HG03558 (cell line): ENCODE results near the gene WSCD1.

Experiments used
- ATAC-seq: cut with Tn5 transposase; IDR thresholded peaks from one replicate; pipeline ENCODE4 v1.9.1; 2021; ENCODE audit warnings: moderate number of reproducible peaks; ENCODE audit not compliant: unreplicated experiment; ENCODE audit errors: extremely low read depth

WSCD1 gene

DNA sequence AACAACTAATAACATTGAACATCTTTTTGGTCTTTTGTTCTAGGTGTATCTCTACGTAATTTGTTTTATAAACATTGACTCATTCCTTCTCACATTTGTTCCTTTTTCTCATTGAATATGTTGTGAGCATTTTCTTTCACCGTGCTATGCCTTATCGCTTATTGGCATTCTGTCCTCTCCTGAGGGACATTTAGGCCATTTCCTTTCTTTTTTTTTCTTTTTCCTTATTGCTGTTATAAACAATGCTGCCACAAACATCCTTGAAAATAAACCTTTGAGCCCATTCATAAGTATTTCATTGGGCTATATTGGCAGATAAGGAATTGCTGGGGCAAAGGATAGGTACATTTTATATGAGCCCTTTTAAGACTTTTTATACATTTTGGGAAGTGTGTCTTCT lies 32.4 kb downstream of the WSCD1 start:
- ATAC-seq: no peak

DNA sequence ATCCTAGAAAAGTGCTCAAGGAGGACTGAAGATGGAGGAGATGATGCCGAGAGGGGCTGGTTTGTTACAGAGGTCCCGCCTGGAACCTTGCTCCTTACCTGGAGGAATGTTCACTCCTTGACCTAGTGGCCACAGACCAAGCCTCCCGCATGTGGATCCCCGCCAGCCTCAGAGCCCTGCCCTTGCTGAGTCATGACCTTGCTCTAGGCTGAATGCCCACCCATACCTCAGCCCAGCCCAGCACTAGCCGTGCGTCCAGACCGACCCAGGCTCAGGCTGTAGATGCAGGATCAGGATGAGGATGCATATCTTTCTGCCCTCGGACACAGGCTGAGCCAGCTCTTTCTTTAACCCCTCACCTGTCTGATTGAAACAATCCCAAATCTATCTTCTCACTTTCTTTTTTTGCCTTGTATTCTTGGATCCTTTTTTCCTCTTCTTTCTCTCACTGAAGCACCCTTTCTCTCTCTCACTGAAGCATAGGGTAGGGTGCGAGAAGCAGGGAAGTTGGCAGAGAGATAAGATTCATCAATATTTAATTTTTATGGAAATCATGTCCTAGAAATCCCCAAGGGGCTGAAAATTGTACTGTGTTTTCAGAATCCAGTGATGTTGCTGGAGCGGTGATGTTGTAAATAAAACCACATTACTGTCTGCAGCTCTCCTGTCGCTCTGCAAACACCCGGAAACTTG lies 34.9 kb downstream of the WSCD1 start:
- no peak for ATAC-seq

DNA sequence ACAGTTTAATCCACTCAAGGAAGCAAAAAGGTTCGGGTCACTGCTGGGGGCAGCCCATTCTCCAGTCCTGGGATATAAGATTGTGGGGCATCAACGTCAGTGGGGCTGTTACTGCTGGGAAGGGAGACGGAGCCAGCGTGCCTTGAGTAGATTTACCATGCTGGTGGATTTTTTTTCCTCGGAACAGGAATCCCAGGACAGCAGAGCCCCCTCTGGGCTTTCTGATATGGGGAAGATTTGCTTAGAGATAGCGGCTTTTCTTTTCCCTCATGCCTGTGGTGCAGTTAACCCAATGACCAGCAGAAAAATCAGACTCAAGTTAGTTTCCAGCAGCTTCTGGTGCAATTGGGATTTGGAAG lies 35.4 kb downstream of the WSCD1 start:
- no peak for ATAC-seq

DNA sequence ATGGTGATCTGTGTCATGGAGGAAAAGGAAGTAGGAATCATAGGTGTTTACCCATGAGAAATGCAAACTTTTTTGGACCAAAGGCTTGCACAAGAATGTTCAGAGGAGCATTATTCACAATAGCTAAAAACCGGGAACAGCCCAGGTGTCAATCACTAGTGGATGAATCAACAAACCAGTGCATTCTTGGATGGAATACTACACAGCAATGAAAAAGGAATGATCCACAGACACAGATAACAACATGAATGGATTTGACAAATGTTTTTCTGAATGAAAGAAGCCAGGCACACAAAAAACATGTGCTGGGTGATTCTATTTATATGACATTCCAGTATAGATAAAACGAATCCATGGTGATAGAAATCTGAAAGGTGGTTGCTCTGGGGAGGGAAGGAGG lies 36.0 kb downstream of the WSCD1 start:
- ATAC-seq: no peak

DNA sequence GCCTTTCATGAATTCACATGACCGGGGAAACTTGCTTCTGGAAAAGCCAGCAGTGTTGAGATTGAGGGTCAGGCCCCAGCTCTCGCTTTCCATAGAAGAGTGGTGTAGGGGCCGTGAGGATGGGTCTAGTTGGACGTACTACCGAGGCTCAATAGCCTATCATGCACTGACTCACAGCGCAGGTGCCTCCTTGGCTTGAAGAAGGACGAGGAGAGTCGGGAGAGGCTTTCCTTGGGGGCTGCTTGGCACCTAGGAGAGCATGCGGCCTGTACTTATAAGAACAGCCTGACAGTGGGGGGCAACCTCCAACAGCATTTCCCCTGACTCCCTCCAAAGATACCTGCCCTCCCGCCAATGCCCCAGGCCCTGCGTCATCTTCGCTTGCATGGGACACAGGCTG lies 37.6 kb downstream of the WSCD1 start:
- no peak for ATAC-seq

DNA sequence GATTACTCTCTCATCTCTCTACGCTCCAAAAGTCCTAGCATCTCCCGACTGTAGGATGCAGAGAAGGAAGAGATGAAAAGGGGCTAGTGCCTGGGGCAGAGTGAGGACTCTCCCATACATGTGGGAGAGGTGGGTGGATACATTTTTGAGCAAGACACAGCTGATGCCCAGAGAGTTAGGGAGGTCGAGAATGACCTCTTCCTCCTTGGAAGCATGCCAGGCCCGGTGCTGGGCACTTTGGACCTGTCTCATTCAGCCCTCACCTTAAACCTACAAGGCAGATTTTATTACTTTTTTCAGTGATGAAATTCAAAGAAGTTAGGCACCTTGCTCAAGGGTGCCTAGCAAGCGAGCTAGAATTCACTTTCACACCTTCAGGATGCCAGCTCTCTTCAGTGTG lies 38.2 kb downstream of the WSCD1 start:
- ATAC-seq: no peak

DNA sequence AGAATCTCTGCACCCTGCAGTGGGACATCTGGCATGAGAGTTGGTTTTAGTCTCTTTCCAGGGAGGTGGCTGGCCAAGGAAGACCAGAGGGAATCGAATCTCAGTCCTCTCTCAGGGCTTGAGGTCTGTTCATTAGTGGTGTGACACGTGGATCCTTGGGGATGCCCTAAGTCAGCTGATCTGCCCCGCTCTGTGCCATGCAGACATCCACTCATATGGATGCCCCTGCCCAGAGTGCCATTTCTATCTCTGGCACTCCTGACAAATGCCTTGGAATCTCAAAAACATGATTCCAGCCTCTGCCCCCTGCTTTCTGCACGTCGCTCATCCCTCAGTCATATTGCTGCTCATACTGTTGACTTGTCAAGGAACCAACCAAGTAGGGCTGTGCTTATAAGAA lies 38.8 kb downstream of the WSCD1 start:
- ATAC-seq: no peak

DNA sequence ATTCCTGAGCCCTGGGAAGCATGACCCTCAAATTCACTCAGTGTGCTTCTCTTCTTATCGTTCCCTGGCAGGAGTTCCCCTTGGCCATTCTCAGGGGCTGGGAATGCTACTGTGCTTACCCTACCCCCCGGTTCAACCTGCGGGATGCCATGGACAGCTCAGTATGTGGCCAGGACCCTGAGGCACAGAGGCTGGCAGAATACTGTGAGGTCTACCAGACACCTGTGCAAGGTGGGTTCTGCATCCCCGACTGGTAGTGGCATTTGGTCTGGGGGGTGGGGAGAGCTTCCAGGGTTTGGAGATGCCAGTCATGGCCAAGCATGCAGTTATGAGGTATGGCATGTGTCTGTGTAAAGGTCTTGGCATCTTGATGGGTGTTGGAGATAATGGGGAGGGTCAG lies 39.4 kb downstream of the WSCD1 start:
- no peak for ATAC-seq

DNA sequence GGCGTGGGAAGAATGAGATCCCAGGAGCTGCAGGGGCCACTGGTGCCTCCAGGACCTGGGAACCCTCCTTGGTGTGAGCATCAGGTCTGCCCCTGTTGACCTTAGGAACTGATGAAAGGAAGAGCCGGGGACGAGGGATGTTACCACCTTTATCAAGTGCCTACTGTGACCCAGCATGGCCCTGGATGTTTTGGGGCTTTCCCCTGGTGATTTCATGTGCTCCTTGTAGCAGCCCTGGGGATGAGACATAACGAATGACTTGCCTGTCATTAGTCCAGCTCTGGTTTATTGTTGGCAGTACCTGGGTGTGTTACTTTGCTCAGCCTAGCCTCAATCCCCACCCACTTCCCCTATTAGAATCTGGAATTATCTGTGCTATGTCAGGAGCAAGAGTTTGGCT lies 39.9 kb downstream of the WSCD1 start:
- no peak for ATAC-seq

DNA sequence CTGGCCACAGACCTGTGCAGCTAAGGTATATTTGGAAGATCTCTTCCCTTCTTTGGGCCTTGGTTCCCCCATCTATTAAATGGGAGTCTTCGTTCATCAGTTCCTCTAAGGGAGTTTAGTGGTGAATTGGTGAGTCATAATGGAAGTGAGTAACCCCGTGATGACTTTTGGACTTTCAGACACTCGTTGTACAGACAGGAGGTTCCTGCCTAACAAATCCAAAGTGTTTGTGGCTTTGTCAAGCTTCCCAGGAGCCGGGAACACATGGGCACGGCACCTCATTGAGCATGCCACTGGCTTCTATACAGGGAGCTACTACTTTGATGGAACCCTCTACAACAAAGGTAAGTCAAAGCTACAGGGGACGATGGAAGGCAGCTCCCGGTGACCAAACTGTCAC lies 40.4 kb downstream of the WSCD1 start:
- no peak for ATAC-seq

DNA sequence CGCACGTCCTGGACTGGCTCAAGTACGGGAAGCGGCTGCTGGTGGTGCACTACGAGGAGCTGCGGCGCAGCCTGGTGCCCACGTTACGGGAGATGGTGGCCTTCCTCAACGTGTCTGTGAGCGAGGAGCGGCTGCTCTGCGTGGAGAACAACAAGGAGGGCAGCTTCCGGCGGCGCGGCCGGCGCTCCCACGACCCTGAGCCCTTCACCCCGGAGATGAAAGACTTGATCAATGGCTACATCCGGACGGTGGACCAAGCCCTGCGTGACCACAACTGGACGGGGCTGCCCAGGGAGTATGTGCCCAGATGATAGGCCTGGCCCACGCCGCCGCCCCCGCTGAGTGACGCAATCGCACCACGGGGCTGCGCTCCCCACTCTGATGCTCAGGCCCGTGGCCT lies 50.2 kb downstream of the WSCD1 start:
- ATAC-seq: no peak

DNA sequence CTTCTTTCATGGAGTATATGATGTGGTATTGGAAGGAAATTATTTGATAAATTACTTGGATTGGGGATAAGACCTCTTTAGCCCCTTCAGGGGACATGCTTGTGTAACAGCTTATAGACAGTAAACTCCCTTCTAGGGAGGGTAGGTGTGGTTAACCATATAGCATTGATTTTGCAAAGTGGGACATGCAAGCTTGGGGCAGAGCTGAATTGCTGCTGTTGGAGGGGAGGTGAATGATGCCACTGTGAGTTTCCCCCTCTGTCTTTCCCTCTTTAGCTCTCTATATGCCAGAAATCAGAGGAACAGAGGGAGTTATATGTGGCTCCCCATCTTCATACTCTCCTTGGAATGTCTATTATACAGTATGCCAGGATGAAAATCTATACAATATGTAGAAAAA lies 54.7 kb downstream of the WSCD1 start:
- no peak for ATAC-seq

DNA sequence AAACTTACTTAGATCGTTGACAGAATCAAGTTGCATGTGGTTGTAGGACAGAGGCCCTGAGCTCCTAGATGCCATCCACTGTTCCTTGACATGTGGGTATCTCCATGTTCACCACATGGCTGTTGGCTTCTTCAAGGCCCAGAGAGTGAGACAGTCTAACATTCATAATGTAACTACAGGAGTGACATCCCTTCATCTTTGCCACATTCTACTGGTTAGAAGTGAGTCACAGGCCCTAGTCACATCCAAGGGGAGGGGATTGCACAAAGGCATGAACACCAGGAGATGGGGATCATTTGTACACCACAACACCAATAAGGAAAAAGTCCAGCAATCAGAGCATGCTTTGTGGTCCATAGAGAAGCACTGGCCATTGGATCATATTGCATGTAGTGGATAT lies 56.6 kb downstream of the WSCD1 start:
- no peak for ATAC-seq

DNA sequence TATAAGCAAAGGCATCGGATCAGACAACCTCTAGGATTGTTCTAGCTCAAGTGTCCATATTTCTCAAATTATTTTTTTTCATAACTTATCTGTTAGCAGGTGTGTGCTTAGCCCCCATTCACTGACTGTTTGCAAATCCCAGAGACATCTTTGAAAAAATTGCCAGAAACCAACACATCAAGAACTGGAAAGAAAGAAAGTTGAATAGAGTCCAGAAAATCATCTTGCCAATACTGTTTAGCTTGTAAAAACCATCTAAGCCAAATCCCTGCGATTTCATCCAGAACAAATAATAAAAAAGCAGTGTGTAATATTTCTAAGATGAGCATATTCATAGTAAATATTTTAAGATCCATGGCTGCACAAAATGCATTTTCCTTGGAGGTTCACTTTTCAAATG lies 64.5 kb downstream of the WSCD1 start:
- ATAC-seq: no peak

DNA sequence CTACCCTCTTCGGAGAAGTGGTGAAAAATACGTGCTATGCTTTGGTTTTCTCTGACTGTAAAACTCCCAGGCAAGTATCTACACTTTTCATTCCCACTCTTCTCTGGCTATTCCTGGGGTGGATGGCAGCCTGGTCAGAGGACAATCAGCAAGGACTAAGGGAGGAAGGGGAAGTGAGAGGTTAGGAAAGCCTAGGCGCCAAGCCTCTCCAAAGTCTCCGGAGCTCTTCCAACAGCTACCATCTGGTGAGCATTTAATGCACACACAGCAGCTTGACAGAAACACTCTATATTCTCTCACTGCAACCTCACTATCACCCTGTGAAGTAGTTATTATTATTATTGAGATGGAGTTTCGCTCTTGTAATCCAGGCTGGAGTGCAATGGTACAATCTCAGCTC lies 65.1 kb downstream of the WSCD1 start:
- ATAC-seq: no peak

DNA sequence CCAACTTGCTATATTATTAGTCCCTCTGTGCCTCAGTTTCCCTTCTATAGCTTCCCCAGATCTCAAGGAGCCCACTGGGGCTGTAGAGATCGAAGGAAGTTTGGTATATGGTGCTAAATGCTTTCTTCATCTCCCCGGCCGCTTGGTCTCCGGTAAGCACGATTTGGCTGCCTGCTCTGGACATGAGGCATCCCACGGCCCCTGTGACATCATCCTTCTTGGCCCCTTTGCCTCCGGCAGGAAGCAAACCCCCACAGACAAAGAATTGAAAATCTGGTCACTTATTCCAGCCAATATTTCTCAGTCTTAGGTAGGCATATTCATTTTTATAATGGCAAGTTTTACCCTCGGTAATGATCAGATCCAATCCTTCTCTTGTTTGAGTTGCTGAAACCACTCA lies 65.8 kb downstream of the WSCD1 start:
- no peak for ATAC-seq

DNA sequence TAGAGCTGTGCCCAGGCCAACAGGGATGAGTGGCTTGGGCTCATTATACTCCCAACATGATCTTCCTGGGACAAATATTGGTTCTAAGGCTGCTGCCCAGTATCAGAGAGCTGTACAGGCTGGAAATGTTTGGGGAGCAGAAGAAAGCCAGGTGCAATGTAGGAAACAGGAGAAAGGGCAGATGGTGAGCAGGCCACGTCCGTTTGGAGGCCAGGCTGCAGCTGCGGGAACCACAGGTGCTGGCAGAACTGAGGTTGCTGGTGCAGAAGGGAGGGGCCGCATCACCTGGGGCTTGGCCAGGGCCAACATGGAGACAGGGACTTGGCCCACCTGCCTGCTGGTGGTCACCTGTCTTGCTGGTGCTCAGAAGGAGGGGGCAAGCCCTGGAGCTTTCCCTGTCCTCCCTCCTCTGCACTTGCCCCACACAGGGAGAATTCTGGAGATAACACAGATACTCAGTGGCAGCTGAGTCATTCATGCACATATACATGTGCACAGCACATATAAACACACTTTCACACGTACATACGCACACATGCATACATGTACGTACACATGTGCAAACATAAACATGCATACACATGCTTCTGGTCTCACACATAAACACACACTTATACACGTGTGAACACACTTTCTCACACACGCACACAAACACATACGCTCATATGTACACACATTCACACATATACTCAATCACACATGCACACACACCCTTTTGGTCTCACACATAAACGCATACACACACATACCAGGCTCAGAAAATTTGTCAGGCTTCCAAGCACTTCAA lies 67.7 kb downstream of the WSCD1 start:
- no peak for ATAC-seq

DNA sequence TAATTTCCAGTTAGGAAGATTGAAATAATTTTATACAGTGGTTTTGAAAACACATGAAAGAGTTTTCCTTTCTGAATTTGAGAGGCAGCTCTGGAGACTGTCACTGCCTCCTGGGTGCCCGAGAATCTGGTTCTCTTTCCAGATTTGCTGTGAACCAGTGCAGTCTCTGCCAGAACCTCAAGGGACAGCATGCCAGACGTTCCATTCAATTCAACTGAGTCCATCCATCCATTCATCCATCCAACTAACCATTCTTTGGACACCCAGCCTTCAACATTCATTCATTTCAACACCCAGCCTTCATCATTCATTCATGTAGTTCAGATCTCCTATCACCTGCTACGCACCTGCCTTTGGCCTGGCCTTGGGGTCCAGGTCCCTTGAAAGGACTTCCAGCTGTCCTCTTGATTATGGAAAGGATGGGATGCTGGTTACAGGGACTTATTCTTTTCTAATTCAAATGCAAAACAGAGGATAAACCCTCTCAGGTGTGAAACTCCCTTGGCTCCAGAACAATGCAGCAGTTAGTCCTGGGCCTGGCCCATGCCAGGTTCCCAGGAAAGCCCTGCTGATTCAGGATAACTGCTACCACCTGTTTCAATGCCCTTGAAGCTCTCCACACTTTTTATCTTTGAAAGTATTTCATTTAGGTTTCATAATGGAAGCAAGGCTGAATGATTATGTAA lies 68.7 kb downstream of the WSCD1 start:
- no peak for ATAC-seq

DNA sequence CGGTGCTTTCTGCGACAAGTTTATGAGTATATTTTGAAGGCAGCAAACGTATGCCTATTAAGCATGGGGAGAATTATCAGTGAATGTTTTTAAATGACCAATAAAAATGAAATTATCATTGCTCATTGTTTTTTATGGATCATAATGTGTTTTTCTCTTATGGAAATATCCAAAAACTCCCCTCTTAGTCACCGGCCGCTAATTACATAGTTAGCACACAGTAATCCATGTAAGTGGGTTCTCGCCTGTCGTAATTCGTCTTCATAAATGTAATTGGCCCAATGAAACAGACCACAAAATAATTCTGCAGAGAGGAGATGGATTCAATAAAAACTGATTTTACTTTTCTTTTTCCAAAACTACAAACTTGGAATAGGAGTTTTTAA lies 69.3 kb downstream of the WSCD1 start:
- ATAC-seq: no peak

DNA sequence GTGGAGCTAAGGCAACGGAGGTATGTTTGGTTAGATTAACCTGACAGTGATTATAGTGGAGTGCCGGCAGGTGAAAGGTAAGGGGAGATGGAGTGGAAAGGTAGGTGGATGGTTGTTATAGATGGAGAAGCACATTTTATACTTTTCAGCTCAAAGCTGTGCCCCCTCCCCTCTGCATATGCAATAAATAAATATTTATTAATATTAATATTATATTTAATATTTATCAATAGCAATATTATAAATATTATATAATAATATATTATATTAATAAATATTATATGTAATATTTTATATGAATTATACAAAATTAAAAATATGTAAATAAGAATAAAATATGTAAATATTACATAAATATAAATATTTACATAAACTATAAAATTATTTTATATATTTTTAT lies 70.0 kb downstream of the WSCD1 start:
- no peak for ATAC-seq

DNA sequence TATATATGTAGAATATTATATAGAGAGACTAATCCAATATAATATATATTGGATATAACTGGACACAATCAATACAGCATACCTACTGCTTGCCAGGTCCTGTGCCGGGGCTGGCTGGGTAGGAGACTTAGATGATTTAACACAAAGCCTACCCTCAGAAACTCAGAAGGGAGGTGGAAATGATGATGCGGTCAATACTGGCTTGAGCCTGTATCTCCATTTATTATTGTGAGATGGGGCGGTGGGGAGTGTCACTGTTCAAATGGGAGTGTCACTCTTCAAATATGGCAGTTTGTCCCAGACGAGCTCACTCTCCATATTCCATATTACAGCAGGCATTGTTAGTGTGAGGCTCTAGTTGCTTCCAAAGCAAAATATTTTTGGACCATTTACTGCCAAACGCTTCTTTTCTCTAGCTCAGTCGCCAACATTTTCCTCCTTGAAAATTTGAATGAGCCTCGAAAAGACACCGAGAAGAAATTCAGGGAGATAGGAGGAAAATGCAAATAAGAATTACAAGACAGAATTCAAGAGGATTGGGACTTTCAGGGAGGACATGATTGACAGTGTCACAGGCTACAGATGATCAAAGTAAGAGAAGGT lies 70.7 kb downstream of the WSCD1 start:
- no peak for ATAC-seq
